Activated CD4-positive, alpha-beta T cell treated with anti-CD3 and anti-CD28 coated beads for 36 hours (primary cell): ENCODE data around the gene TBXA2R. TPM values are rescaled to one million over a fixed set of nuclear protein-coding genes. Genes with fewer than 3 reads are reported as not detected.

Experiments
- ATAC-seq: fragments of 200-7000 bp; cut with Tn5 transposase; one replicate; pipeline ENCODE4 v1.10.0; 2021; ENCODE audit warnings: mild to moderate bottlenecking, moderate library complexity
- CTCF ChIA-PET: fragments of 350-600 bp; sonication (Branson Sonifier 250); formaldehyde crosslinking; loops from one replicate; lab custom pipeline; 2021; ENCODE audit warnings: antibody characterized with exemption; lab: Charles Lee
- POLR2A ChIA-PET: fragments of 350-600 bp; sonication (Branson Sonifier 250); formaldehyde crosslinking; loops from one replicate; lab custom pipeline; 2021; ENCODE audit warnings: antibody characterized with exemption, inconsistent platforms; lab: Charles Lee
- DNase-seq: peaks from one replicate; pipeline ENCODE4 v3.0.0-alpha.2; 2020
- H3K27ac Mint-ChIP-seq: one replicate; pipeline ENCODE4 v1.8.0; 2021; ENCODE audit warnings: mixed read lengths
- H3K27me3 Mint-ChIP-seq: one replicate; pipeline ENCODE4 v1.8.0; 2021; ENCODE audit warnings: mixed read lengths
- H3K36me3 Mint-ChIP-seq: one replicate; pipeline ENCODE4 v1.8.0; 2021; ENCODE audit warnings: low read depth, mixed read lengths
- H3K4me1 Mint-ChIP-seq: one replicate; pipeline ENCODE4 v1.8.0; 2021; ENCODE audit warnings: mixed read lengths
- H3K4me3 Mint-ChIP-seq: one replicate; pipeline ENCODE4 v1.8.0; 2021; ENCODE audit warnings: mild to moderate bottlenecking, moderate library complexity, mixed read lengths
- H3K9me3 Mint-ChIP-seq: one replicate; pipeline ENCODE4 v1.8.0; 2021; ENCODE audit warnings: low read depth, mixed read lengths
- intact Hi-C, 2 experiments: fragments of 100-400 bp; cut with DNase I in 1 of 2; cut with micrococcal nuclease in 1 of 2; formaldehyde crosslinking; loops; one replicate each; pipeline versions ENCODE4 v1.14.2 to v1.15.1; 2022 to 2024; cut with DNase I, micrococcal nuclease
- total RNA-seq, 2 experiments: library from RNA; stranded (reverse); gene quantifications; one replicate each; pipeline ENCODE4 v1.2.3, GENCODE V29; 2021

The TBXA2R gene
- total RNA-seq, 2 experiments from 2014 or later: 0.64 to 0.72 TPM

GRCh38 chr19:3557461-3558248, 49.0 kb downstream of the TBXA2R start, which contains the start of gene MFSD12:
TSS of gene MFSD12 (minus strand) at chr19:3557586. CDS start at chr19:3557403, 183 bp downstream.
- Mint-ChIP-seq H3K27me3 (no peaks in the 10 kb centered on the region), H3K9me3 (no peaks in the 10 kb centered on the region), H3K27ac (peak within 1 kb of the TSS; percentile 92), H3K36me3 (peaks cover 4% of the 10 kb centered on the region), H3K4me3 (peak within 1 kb of the TSS; percentile 96), H3K4me1 (peaks cover 36% of the 10 kb centered on the region)
- DNase-seq (peak; percentile 97), ATAC-seq (peak; percentile 89)
- intact Hi-C loops: loop anchor here (1.0 to 5.0 kb wide), 14 partner anchors 15 to 845 kb away; partner anchors contain the start of genes FZR1 (in 2 of the 2), HMG20B (in 2 of the 2), APBA3 (in 1 of the 2) and CHAF1A (in 1 of the 2)
- ChIA-PET CTCF (interaction anchor here (0.8 to 2.3 kb wide), 3 partner anchors 12 to 47 kb away, joined by 3 to 6 read pairs (median 5); no protein-coding TSS in a partner anchor), POLR2A (interaction anchor here (0.7 to 0.9 kb wide), 3 partner anchors 13 to 786 kb away, joined by 3 read pairs; partner anchors contain the start of gene MPND)

GRCh38 chr19:3556978-3557460, 49.7 kb downstream of the TBXA2R start:
- H3K27me3 Mint-ChIP-seq: no peaks in the 10 kb centered on the region
- H3K36me3 Mint-ChIP-seq: peaks cover 4% of the 10 kb centered on the region
- peak overlapping the region; percentile 92 for H3K27ac Mint-ChIP-seq
- peak; percentile 85 for DNase-seq
- peaks cover 39% of the 10 kb centered on the region for H3K4me1 Mint-ChIP-seq
- CTCF ChIA-PET: interaction anchor here (0.7 to 2.3 kb wide), 4 partner anchors 11 to 40 kb away, joined by 3 to 6 read pairs (median 6); no protein-coding TSS in a partner anchor
- peak; percentile 44 for ATAC-seq
- intact Hi-C loops: loop anchor here (1.0 to 5.0 kb wide), 14 partner anchors 15 to 845 kb away; partner anchors contain the start of genes FZR1 (in 2 of the 2), APBA3 (in 1 of the 2), CHAF1A (in 1 of the 2) and DOHH (in 1 of the 2)
- H3K4me3 Mint-ChIP-seq: peak overlapping the region; percentile 96
- H3K9me3 Mint-ChIP-seq: no peaks in the 10 kb centered on the region
- POLR2A ChIA-PET: interaction anchor here (0.6 to 0.9 kb wide), 3 partner anchors 12 to 165 kb away, joined by 3 read pairs; no protein-coding TSS in a partner anchor

GRCh38 chr19:3556423-3556977, 50.2 kb downstream of the TBXA2R start:
- H3K9me3 Mint-ChIP-seq: no peaks in the 10 kb centered on the region
- H3K36me3 Mint-ChIP-seq: peaks cover 4% of the 10 kb centered on the region
- no peaks in the 10 kb centered on the region for H3K27me3 Mint-ChIP-seq
- DNase-seq (peak; percentile 48), ATAC-seq (peak; percentile 3)
- peaks cover 43% of the 10 kb centered on the region for H3K4me1 Mint-ChIP-seq
- H3K27ac Mint-ChIP-seq: peak overlapping the region; percentile 92
- H3K4me3 Mint-ChIP-seq: peak overlapping the region; percentile 96
- ChIA-PET POLR2A (interaction anchor here (0.6 to 0.9 kb wide), 3 partner anchors 12 to 165 kb away, joined by 3 read pairs; no protein-coding TSS in a partner anchor), CTCF (interaction anchor here (0.5 to 2.7 kb wide), 6 partner anchors 10 to 846 kb away, joined by 3 to 23 read pairs (median 6); no protein-coding TSS in a partner anchor)
- intact Hi-C loops: loop anchor here (2.0 to 5.0 kb wide), 3 partner anchors 49 to 846 kb away; partner anchors contain the start of genes CHAF1A (in 1 of the 2), FZR1 (in 1 of the 2), SH3GL1 (in 1 of the 2) and YJU2 (in 1 of the 2)

- DNase-seq: no peak
- Mint-ChIP-seq H3K4me3 (peak overlapping the region; percentile 96), H3K4me1 (peaks cover 44% of the 10 kb centered on the region)
These were observed 50.8 kb downstream of the TBXA2R start for GRCh38 chr19:3555653-3556422.

GRCh38 chr19:3554254-3555083, 52.2 kb downstream of the TBXA2R start:
- ChIA-PET CTCF (interaction anchor here (0.7 to 2.7 kb wide), 5 partner anchors 9 to 680 kb away, joined by 3 to 23 read pairs (median 5); no protein-coding TSS in a partner anchor), POLR2A (interaction anchor here (0.6 kb wide), 1 partner anchor 615 kb away, joined by 3 read pairs; no protein-coding TSS in a partner anchor)
- H3K27me3 Mint-ChIP-seq: no peaks in the 10 kb centered on the region
- peak overlapping the region; percentile 87 for H3K27ac Mint-ChIP-seq
- H3K36me3 Mint-ChIP-seq: peaks cover 4% of the 10 kb centered on the region
- intact Hi-C loops: loop anchor here (5.0 kb wide), 2 partner anchors 47 to 848 kb away; partner anchors contain the start of genes CHAF1A (in 1 of the 2), FZR1 (in 1 of the 2) and SH3GL1 (in 1 of the 2)
- peak overlapping the region; percentile 96 for H3K4me3 Mint-ChIP-seq
- DNase-seq (peak; percentile 54), ATAC-seq (peak; percentile 21)
- H3K4me1 Mint-ChIP-seq: peaks cover 44% of the 10 kb centered on the region
- no peaks in the 10 kb centered on the region for H3K9me3 Mint-ChIP-seq

More at GRCh38 chr19:3555653-3556422, 50.8 kb downstream of the TBXA2R start:
- ATAC-seq: no peak
- Mint-ChIP-seq H3K9me3 (no peaks in the 10 kb centered on the region), H3K27ac (peak overlapping the region; percentile 92), H3K36me3 (peaks cover 4% of the 10 kb centered on the region), H3K27me3 (no peaks in the 10 kb centered on the region)
- ChIA-PET CTCF (interaction anchor here (0.5 to 2.7 kb wide), 5 partner anchors 10 to 845 kb away, joined by 4 to 23 read pairs (median 6); no protein-coding TSS in a partner anchor), POLR2A (interaction anchor here (0.6 kb wide), 1 partner anchor 166 kb away, joined by 3 read pairs; no protein-coding TSS in a partner anchor)
- intact Hi-C loops: loop anchor here (2.0 to 5.0 kb wide), 3 partner anchors 49 to 846 kb away; partner anchors contain the start of genes CHAF1A (in 1 of the 2), FZR1 (in 1 of the 2), SH3GL1 (in 1 of the 2) and YJU2 (in 1 of the 2)

GRCh38 chr19:3551792-3552095, 54.9 kb downstream of the TBXA2R start:
- H3K4me1 Mint-ChIP-seq: peaks cover 39% of the 10 kb centered on the region
- no peaks in the 10 kb centered on the region for H3K9me3 Mint-ChIP-seq
- ChIA-PET CTCF (no interaction called here), POLR2A (no interaction called here)
- intact Hi-C loops: no loop called here
- H3K36me3 Mint-ChIP-seq: peaks cover 6% of the 10 kb centered on the region
- ATAC-seq: no peak
- no peaks in the 10 kb centered on the region for H3K27me3 Mint-ChIP-seq
- H3K4me3 Mint-ChIP-seq: no peak overlapping the region
- H3K27ac Mint-ChIP-seq: peak overlapping the region; percentile 21
- DNase-seq: no peak

GRCh38 chr19:3550947-3551791, 55.5 kb downstream of the TBXA2R start:
- no peaks in the 10 kb centered on the region for H3K27me3 Mint-ChIP-seq
- intact Hi-C loops: no loop called here
- H3K27ac Mint-ChIP-seq: peak overlapping the region; percentile 37
- peaks cover 33% of the 10 kb centered on the region for H3K4me1 Mint-ChIP-seq
- ATAC-seq: no peak
- CTCF ChIA-PET: no interaction called here
- no peaks in the 10 kb centered on the region for H3K9me3 Mint-ChIP-seq
- no peak overlapping the region for H3K4me3 Mint-ChIP-seq
- no peak for DNase-seq
- POLR2A ChIA-PET: no interaction called here
- H3K36me3 Mint-ChIP-seq: peaks cover 4% of the 10 kb centered on the region

GRCh38 chr19:3549816-3550215, 56.9 kb downstream of the TBXA2R start:
- intact Hi-C loops: loop anchor here in 1 of 2 experiments (5.0 kb wide), 2 partner anchors 67 to 157 kb away; partner anchors contain the start of gene TJP3

GRCh38 chr19:3548606-3549005, 58.1 kb downstream of the TBXA2R start:
- H3K9me3 Mint-ChIP-seq: no peaks in the 10 kb centered on the region
- no peak overlapping the region for H3K27ac Mint-ChIP-seq

More at GRCh38 chr19:3549816-3550215, 56.9 kb downstream of the TBXA2R start:
- ChIA-PET POLR2A (no interaction called here), CTCF (no interaction called here)
- no peak for ATAC-seq
- Mint-ChIP-seq H3K4me1 (peaks cover 26% of the 10 kb centered on the region), H3K9me3 (no peaks in the 10 kb centered on the region), H3K27me3 (no peaks in the 10 kb centered on the region), H3K4me3 (no peak overlapping the region), H3K27ac (no peak overlapping the region), H3K36me3 (peaks cover 13% of the 10 kb centered on the region)
- DNase-seq: no peak

More at GRCh38 chr19:3548606-3549005, 58.1 kb downstream of the TBXA2R start:
- ChIA-PET CTCF (interaction anchor here (0.6 kb wide), 2 partner anchors 47 to 1496 kb away, joined by 3 read pairs; no protein-coding TSS in a partner anchor), POLR2A (interaction anchor here (0.6 kb wide), 1 partner anchor 142 kb away, joined by 3 read pairs; no protein-coding TSS in a partner anchor)
- ATAC-seq (no peak), DNase-seq (no peak)
- Mint-ChIP-seq H3K4me3 (no peak overlapping the region), H3K36me3 (peaks cover 10% of the 10 kb centered on the region), H3K4me1 (peaks cover 19% of the 10 kb centered on the region), H3K27me3 (no peaks in the 10 kb centered on the region)
- intact Hi-C loops: loop anchor here in 1 of 2 experiments (5.0 kb wide), 2 partner anchors 69 to 159 kb away; partner anchors contain the start of gene TJP3
